Measurements from ENCODE around the gene ZBTB12.

- TF ChIP-seq EP300 (IDR thresholded peaks at IDR 0.05): no peak
- no peak for TF ChIP-seq CTCF (IDR thresholded peaks at IDR 0.05)
Observed at GRCh38 chr6:31906122-31906521, 4.2 kb upstream of the ZBTB12 start.
